GM23248 (cell line): ENCODE results near the gene STK25.

Source experiments
- EZH2 ChIP-seq: fragments of 200-600 bp; sonication (generic); IDR thresholded peaks from 2 replicates; pipeline ENCODE4 v1.6.1; 2018; ENCODE audit warnings: antibody characterized with exemption, mild to moderate bottlenecking; ENCODE audit not compliant: insufficient read depth, poor library complexity, severe bottlenecking
- EZH2phosphoT487 ChIP-seq: fragments of 200-600 bp; sonication (generic); IDR thresholded peaks from 2 replicates; pipeline ENCODE4 v1.6.1; 2018; ENCODE audit warnings: antibody characterized with exemption, moderate library complexity, mild to moderate bottlenecking, low read depth; ENCODE audit not compliant: insufficient read depth

DNA sequence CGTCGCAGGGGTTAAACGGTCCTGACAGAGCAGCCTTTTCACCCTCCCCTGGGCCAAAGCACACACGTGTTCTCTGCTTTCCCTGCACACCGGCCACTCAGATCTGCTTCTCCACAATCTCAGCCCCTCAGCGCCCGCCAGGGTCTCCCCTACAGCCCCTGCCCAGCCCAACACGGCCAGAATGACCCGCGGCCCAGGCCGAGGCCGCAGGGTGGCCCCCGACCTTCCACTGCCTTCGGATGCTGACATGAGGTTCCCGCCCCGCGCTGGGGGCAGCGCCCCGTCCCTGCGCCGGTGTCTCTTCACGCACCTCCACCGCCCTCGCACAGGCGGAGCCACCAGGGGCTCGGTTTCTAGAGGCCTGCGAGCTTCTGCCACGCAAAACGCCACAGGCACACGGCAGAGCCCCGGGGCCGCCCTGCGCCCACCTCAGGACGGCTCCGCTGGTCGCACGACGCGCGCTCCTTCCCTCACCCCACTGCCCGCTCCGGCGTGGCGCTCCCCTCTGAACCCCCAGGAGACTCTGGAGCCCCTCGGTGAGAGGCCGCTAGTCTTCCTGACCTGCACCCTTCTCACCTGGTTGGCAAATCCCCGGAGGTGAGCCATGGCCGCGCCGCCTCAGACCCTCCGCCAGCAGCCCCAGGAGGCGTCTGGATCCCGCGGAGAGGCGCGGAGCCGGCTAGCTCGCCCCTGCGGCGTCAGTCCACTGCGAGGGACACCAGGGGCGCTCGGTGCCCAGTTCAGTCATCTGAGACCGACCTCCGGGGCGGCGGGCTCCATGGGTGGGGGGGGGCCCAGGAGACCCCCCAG lies 749 bp downstream of the STK25 start:
- TF ChIP-seq EZH2 (no peak), EZH2phosphoT487 (no peak)
